ENCODE measurements around the gene NHEJ1. TPM values are rescaled to one million over a fixed set of nuclear protein-coding genes. Genes with fewer than 3 reads are reported as not detected.

NHEJ1 gene
- total RNA-seq, 2 experiments from 2014 or later = 20.7 to 23.8 TPM

GRCh38 chr2:219165058-219165911 is 4.7 kb upstream of the NHEJ1 start:
- H3K27ac Mint-ChIP-seq = no peak overlapping the region

DNA sequence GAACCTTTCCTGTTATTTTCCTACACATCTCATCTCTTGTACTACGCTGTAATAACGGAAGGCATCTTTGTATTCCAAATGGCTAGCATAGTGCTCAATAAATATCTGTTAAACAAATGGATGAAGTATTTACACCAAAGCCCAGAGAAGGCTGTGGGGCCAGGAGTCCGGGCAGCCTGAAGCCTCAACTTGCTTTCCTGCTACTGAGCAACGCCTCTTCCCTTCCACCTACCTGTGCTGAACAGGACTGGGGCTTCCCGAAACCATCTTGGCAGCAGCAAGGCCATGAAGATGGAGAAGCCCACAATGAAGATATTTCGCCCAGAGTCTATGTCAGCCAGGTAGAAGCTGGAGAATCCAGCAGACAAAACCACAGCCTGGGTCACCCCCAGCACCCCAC is 2.5 kb upstream of the NHEJ1 start:
- H3K36me3 Mint-ChIP-seq (ENCODE audit: low read depth) = peaks cover 5% of the 10 kb centered on the region
- no peak overlapping the region for H3K27ac Mint-ChIP-seq
- no peaks in the 10 kb centered on the region for H3K27me3 Mint-ChIP-seq
- no peak overlapping the region for H3K4me3 Mint-ChIP-seq
- H3K9me3 Mint-ChIP-seq (ENCODE audit: low read depth) = no peaks in the 10 kb centered on the region
- CTCF ChIA-PET = interaction anchor here (0.7 to 1.3 kb wide), 6 partner anchors 9 to 711 kb away, joined by 3 to 4 read pairs (median 4); partner anchors contain the start of gene CNPPD1
- H3K4me1 Mint-ChIP-seq = peaks cover 13% of the 10 kb centered on the region
- POLR2A ChIA-PET = no interaction called here
- ATAC-seq (no peak), DNase-seq (no peak)
- intact Hi-C loops (cut with DNase I, micrococcal nuclease) = loop anchor here (5.0 kb wide), 2 partner anchors 189 to 379 kb away; partner anchors contain the start of genes CHPF (in 1 of the 2) and TMEM198 (in 1 of the 2)

More at GRCh38 chr2:219165058-219165911, 4.7 kb upstream of the NHEJ1 start:
- DNase-seq (no peak), ATAC-seq (no peak)
- H3K4me3 Mint-ChIP-seq = no peak overlapping the region
- peaks cover 5% of the 10 kb centered on the region for H3K36me3 Mint-ChIP-seq (ENCODE audit: low read depth)
- no peaks in the 10 kb centered on the region for H3K9me3 Mint-ChIP-seq (ENCODE audit: low read depth)
- H3K27me3 Mint-ChIP-seq = no peaks in the 10 kb centered on the region
- peaks cover 9% of the 10 kb centered on the region for H3K4me1 Mint-ChIP-seq
- ChIA-PET POLR2A (no interaction called here), CTCF (no interaction called here)
- intact Hi-C loops (cut with DNase I, micrococcal nuclease) = no loop called here

GRCh38 chr2:219161097-219161496 is 482 bp upstream of the NHEJ1 start:
- DNase-seq = no peak
- ChIA-PET CTCF (interaction anchor here (1.1 to 3.0 kb wide), 2 partner anchors 11 to 32 kb away, joined by 3 to 12 read pairs; no protein-coding TSS in a partner anchor), POLR2A (no interaction called here)
- peak overlapping the region; percentile 81 for H3K4me3 Mint-ChIP-seq
- H3K27me3 Mint-ChIP-seq = no peaks in the 10 kb centered on the region
- intact Hi-C loops (cut with DNase I, micrococcal nuclease) = loop anchor here (2.0 to 5.0 kb wide), 4 partner anchors 58 to 381 kb away; partner anchors contain the start of genes ABCB6 (in 1 of the 2), CHPF (in 1 of the 2) and TMEM198 (in 1 of the 2)
- peaks cover 13% of the 10 kb centered on the region for H3K4me1 Mint-ChIP-seq
- no peaks in the 10 kb centered on the region for H3K9me3 Mint-ChIP-seq (ENCODE audit: low read depth)
- no peak for ATAC-seq
- peak overlapping the region; percentile 88 for H3K27ac Mint-ChIP-seq
- H3K36me3 Mint-ChIP-seq (ENCODE audit: low read depth) = peaks cover 9% of the 10 kb centered on the region

- no peaks in the 10 kb centered on the region for H3K27me3 Mint-ChIP-seq
- peak overlapping the region; percentile 81 for H3K4me3 Mint-ChIP-seq
- peaks cover 13% of the 10 kb centered on the region for H3K4me1 Mint-ChIP-seq
- H3K36me3 Mint-ChIP-seq (ENCODE audit: low read depth) = peaks cover 9% of the 10 kb centered on the region
- no peak for ATAC-seq
- intact Hi-C loops (cut with DNase I, micrococcal nuclease) = loop anchor here (1.0 to 5.0 kb wide), 20 partner anchors 17 to 449 kb away; partner anchors contain the start of genes ABCB6 (in 2 of the 2), ANKZF1 (in 2 of the 2), ATG9A (in 2 of the 2) and TUBA4A (in 2 of the 2)
- peak overlapping the region; percentile 88 for H3K27ac Mint-ChIP-seq
- POLR2A ChIA-PET = no interaction called here
- CTCF ChIA-PET = interaction anchor here (0.6 to 10.4 kb wide), 40 partner anchors 9 to 323 kb away, joined by 3 to 125 read pairs (median 4); partner anchors contain the start of genes ABCB6, CNPPD1, DNAJB2 and IHH
- no peak for DNase-seq
- H3K9me3 Mint-ChIP-seq (ENCODE audit: low read depth) = no peaks in the 10 kb centered on the region
Measured at GRCh38 chr2:219159771-219160185, 837 bp downstream of the NHEJ1 start.

DNA sequence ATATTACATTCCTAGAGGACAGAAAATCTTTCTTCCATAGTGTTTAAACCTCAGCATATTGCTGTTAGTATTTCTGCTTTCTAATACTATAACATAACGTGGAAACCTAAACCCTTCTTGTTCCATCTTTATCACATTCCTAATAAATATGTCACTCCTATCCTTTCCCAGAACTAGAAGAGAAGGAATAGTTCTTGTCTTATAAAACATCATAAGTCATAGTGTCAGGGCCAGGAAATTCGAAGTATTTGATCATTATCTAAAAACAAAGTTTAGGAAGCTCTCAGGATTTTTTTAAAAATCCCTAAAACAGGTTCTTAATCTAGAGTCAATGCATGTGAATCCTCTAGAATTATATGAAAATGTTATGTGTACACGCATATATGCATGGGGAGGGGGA is 2.0 kb downstream of the NHEJ1 start:
- peaks cover 9% of the 10 kb centered on the region for H3K36me3 Mint-ChIP-seq (ENCODE audit: low read depth)
- ATAC-seq = no peak
- POLR2A ChIA-PET = interaction anchor here (1.2 kb wide), 1 partner anchor 49 kb away, joined by 6 read pairs; no protein-coding TSS in a partner anchor
- H3K4me3 Mint-ChIP-seq = no peak overlapping the region
- no peak for DNase-seq
- no peak overlapping the region for H3K27ac Mint-ChIP-seq
- H3K4me1 Mint-ChIP-seq = peaks cover 13% of the 10 kb centered on the region
- intact Hi-C loops (cut with DNase I, micrococcal nuclease) = loop anchor here in 1 of 2 experiments (5.0 kb wide), 1 partner anchor 306 kb away; no protein-coding TSS in a partner anchor
- CTCF ChIA-PET = interaction anchor here (0.7 to 10.4 kb wide), 29 partner anchors 8 to 275 kb away, joined by 3 to 125 read pairs (median 5); partner anchors contain the start of genes ABCB6, CNPPD1, IHH and SLC23A3
- H3K9me3 Mint-ChIP-seq (ENCODE audit: low read depth) = no peaks in the 10 kb centered on the region
- no peaks in the 10 kb centered on the region for H3K27me3 Mint-ChIP-seq

DNA sequence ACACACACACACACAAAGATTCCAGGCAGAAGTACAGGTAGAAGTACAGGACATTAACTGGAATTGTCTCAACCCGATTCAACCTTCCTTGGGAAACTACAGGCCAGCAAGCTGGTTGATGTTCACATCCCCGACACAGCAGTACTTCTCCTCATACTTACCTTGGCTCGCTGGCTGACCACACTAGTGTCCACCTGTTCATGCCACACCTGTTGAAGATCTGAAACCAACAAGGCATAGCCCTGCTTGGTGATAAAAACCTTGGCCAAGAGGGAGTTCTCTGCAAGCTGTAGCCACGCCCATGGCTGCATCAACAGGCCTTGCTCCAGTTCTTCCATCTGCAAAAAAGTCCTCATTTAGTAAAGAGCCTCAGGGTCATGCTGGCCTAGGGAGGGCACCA is 2.6 kb downstream of the NHEJ1 start:
- POLR2A ChIA-PET = interaction anchor here (1.2 kb wide), 1 partner anchor 49 kb away, joined by 6 read pairs; no protein-coding TSS in a partner anchor
- intact Hi-C loops (cut with DNase I, micrococcal nuclease) = loop anchor here in 1 of 2 experiments (5.0 kb wide), 1 partner anchor 306 kb away; no protein-coding TSS in a partner anchor

DNA sequence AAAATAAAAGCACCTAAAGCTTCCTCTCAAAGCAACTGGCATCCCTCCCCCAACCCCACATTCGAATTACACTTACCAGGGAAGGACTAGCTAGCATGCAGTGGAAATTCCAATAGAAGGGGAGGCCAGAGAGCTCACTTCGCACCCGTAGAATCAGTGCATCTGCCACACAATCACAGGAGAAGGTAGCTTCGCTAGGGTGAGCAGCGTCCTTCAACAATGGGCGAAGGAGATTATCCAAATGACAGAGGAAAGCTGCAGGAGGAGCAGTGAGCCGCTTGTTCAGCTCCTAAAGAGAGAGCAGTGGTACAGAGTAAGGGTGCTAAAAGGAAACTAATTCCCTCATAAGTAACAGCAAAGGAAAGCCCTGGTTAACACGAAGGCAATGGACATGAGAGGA is 3.2 kb downstream of the NHEJ1 start:
- Mint-ChIP-seq H3K4me3 (no peak overlapping the region), H3K9me3 (ENCODE audit: low read depth) (no peaks in the 10 kb centered on the region), H3K36me3 (ENCODE audit: low read depth) (peaks cover 13% of the 10 kb centered on the region), H3K4me1 (peaks cover 13% of the 10 kb centered on the region), H3K27me3 (no peaks in the 10 kb centered on the region), H3K27ac (no peak overlapping the region)
- no peak for DNase-seq
- intact Hi-C loops (cut with DNase I, micrococcal nuclease) = loop anchor here in 1 of 2 experiments (5.0 kb wide), 1 partner anchor 305 kb away; no protein-coding TSS in a partner anchor
- CTCF ChIA-PET = interaction anchor here (0.8 to 10.4 kb wide), 18 partner anchors 9 to 177 kb away, joined by 3 to 125 read pairs (median 6); partner anchors contain the start of genes CNPPD1, GLB1L, IHH and SLC23A3
- ATAC-seq = no peak
- POLR2A ChIA-PET = interaction anchor here (0.6 kb wide), 1 partner anchor 90 kb away, joined by 3 read pairs; no protein-coding TSS in a partner anchor

More for the DNA sequence above, 2.6 kb downstream of the NHEJ1 start:
- Mint-ChIP-seq H3K4me1 (peaks cover 13% of the 10 kb centered on the region), H3K4me3 (no peak overlapping the region), H3K36me3 (ENCODE audit: low read depth) (peaks cover 14% of the 10 kb centered on the region), H3K27ac (no peak overlapping the region), H3K9me3 (ENCODE audit: low read depth) (no peaks in the 10 kb centered on the region), H3K27me3 (no peaks in the 10 kb centered on the region)
- DNase-seq = no peak
- ATAC-seq = no peak
- CTCF ChIA-PET = interaction anchor here (1.0 to 10.4 kb wide), 14 partner anchors 12 to 178 kb away, joined by 3 to 125 read pairs (median 6); partner anchors contain the start of genes CNPPD1, IHH, SLC23A3 and TUBA4A

- intact Hi-C loops (cut with DNase I, micrococcal nuclease) = loop anchor here (1.0 to 5.0 kb wide), 4 partner anchors 97 to 303 kb away; no protein-coding TSS in a partner anchor
- H3K36me3 Mint-ChIP-seq (ENCODE audit: low read depth) = peaks cover 20% of the 10 kb centered on the region
- no peaks in the 10 kb centered on the region for H3K27me3 Mint-ChIP-seq
- H3K4me1 Mint-ChIP-seq = peaks cover 6% of the 10 kb centered on the region
- peak; percentile 47 for ATAC-seq
- DNase-seq = peak; percentile 47
- H3K4me3 Mint-ChIP-seq = no peak overlapping the region
- ChIA-PET POLR2A (no interaction called here), CTCF (interaction anchor here (0.5 to 10.4 kb wide), 45 partner anchors 11 to 1613 kb away, joined by 3 to 125 read pairs (median 4); partner anchors contain the start of genes CFAP65, CNPPD1, DNAJB2 and IHH)
- no peaks in the 10 kb centered on the region for H3K9me3 Mint-ChIP-seq (ENCODE audit: low read depth)
- no peak overlapping the region for H3K27ac Mint-ChIP-seq
Measured at GRCh38 chr2:219155054-219155644, 5.5 kb downstream of the NHEJ1 start.

- Mint-ChIP-seq H3K27ac (no peak overlapping the region), H3K4me3 (no peak overlapping the region), H3K36me3 (ENCODE audit: low read depth) (peaks cover 33% of the 10 kb centered on the region), H3K9me3 (ENCODE audit: low read depth) (no peaks in the 10 kb centered on the region), H3K4me1 (peaks cover 1% of the 10 kb centered on the region), H3K27me3 (no peaks in the 10 kb centered on the region)
- intact Hi-C loops (cut with DNase I, micrococcal nuclease) = loop anchor here in 1 of 2 experiments (5.0 kb wide), 1 partner anchor 77 kb away; no protein-coding TSS in a partner anchor
- CTCF ChIA-PET = interaction anchor here (0.6 to 10.4 kb wide), 6 partner anchors 10 to 170 kb away, joined by 3 to 125 read pairs (median 6); partner anchors contain the start of genes IHH and NHEJ1
- POLR2A ChIA-PET = interaction anchor here (0.5 kb wide), 1 partner anchor 139 kb away, joined by 3 read pairs; no protein-coding TSS in a partner anchor
- no peak for ATAC-seq
- no peak for DNase-seq
Measured at GRCh38 chr2:219149667-219150066, 10.9 kb downstream of the NHEJ1 start.

GRCh38 chr2:219142329-219142728 is 18.3 kb downstream of the NHEJ1 start:
- H3K4me3 Mint-ChIP-seq = no peak overlapping the region
- H3K27ac Mint-ChIP-seq = no peak overlapping the region
- ATAC-seq (no peak), DNase-seq (no peak)
- no peaks in the 10 kb centered on the region for H3K4me1 Mint-ChIP-seq
- H3K36me3 Mint-ChIP-seq (ENCODE audit: low read depth) = peaks cover 29% of the 10 kb centered on the region
- intact Hi-C loops (cut with DNase I, micrococcal nuclease) = no loop called here
- POLR2A ChIA-PET = no interaction called here
- no peaks in the 10 kb centered on the region for H3K27me3 Mint-ChIP-seq
- no peaks in the 10 kb centered on the region for H3K9me3 Mint-ChIP-seq (ENCODE audit: low read depth)
- CTCF ChIA-PET = interaction anchor here (0.7 to 4.0 kb wide), 7 partner anchors 10 to 136 kb away, joined by 3 to 19 read pairs (median 3); no protein-coding TSS in a partner anchor

Measured in activated CD4-positive, alpha-beta T cell treated with anti-CD3 and anti-CD28 coated beads for 36 hours (primary cell).